GM23338 (cell line): ENCODE measurements around the gene CYB5R3. TPM values are rescaled to one million over a fixed set of nuclear protein-coding genes. Genes with fewer than 3 reads are reported as not detected.

ENCODE experiments used
- ATAC-seq: fragments of 200-7000 bp; cut with Tn5 transposase; 3 replicates; pipeline ENCODE4 v1.9.1; 2020
- DNase-seq: peaks from one replicate; pipeline ENCODE4 v3.0.0-alpha.2; 2015; ENCODE audit warnings: low spot score
- H2AFZ ChIP-seq: fragments of 200-600 bp; sonication (generic); 2 replicates; pipeline ENCODE4 v1.8.0; 2016; ENCODE audit warnings: antibody characterized with exemption, mild to moderate bottlenecking, moderate library complexity
- H3F3A ChIP-seq: fragments of 200-600 bp; sonication (generic); replicated peaks from 2 replicates; pipeline ENCODE4 v1.8.0; 2017; ENCODE audit warnings: antibody characterized with exemption, mixed run types, low read depth
- H3K27ac ChIP-seq: fragments of 200-600 bp; sonication (generic); 2 replicates; pipeline ENCODE4 v1.6.1; 2016; ENCODE audit warnings: low read depth
- H3K27me3 ChIP-seq: fragments of 200-600 bp; sonication (generic); 2 replicates; pipeline ENCODE4 v1.8.0; 2016; ENCODE audit warnings: mild to moderate bottlenecking, mixed run types, moderate library complexity; ENCODE audit not compliant: insufficient read depth
- H3K36me3 ChIP-seq: fragments of 200-600 bp; sonication (generic); 2 replicates; pipeline ENCODE4 v1.8.0; 2016; ENCODE audit warnings: mild to moderate bottlenecking; ENCODE audit not compliant: insufficient read depth
- H3K4me1 ChIP-seq: fragments of 200-600 bp; sonication (generic); 2 replicates; pipeline ENCODE4 v1.8.0; 2016; ENCODE audit warnings: mild to moderate bottlenecking, moderate library complexity; ENCODE audit not compliant: insufficient read depth
- H3K4me2 ChIP-seq: fragments of 200-600 bp; sonication (generic); 2 replicates; pipeline ENCODE4 v1.7.1; 2017; ENCODE audit warnings: mixed run types
- H3K4me3 ChIP-seq: fragments of 200-600 bp; sonication (generic); 2 replicates; pipeline ENCODE4 v1.6.1; 2016; ENCODE audit warnings: mixed run types
- H3K79me2 ChIP-seq: fragments of 200-600 bp; sonication (generic); replicated peaks from 2 replicates; pipeline ENCODE4 v1.8.0; 2017; ENCODE audit warnings: mild to moderate bottlenecking; ENCODE audit not compliant: insufficient read depth
- H3K9me2 ChIP-seq: fragments of 200-600 bp; sonication (generic); 2 replicates; pipeline ENCODE4 v1.8.0; 2017; ENCODE audit not compliant: insufficient read depth
- H4K20me1 ChIP-seq: fragments of 200-600 bp; sonication (generic); replicated peaks from 2 replicates; pipeline ENCODE4 v1.8.0; 2017; ENCODE audit warnings: mild to moderate bottlenecking; ENCODE audit not compliant: insufficient read depth
- H3K27ac Mint-ChIP-seq: 2 replicates; pipeline ENCODE4 v1.8.0; 2020; ENCODE audit warnings: inconsistent platforms, mild to moderate bottlenecking, moderate library complexity, mixed read lengths
- H3K27me3 Mint-ChIP-seq: 3 replicates; pipeline ENCODE4 v1.8.0; 2022; ENCODE audit warnings: low read depth, mild to moderate bottlenecking, moderate library complexity, mixed read lengths, inconsistent platforms; ENCODE audit not compliant: insufficient read depth, poor library complexity
- H3K36me3 Mint-ChIP-seq: 3 replicates; pipeline ENCODE4 v1.8.0; 2021; ENCODE audit warnings: low read depth, mild to moderate bottlenecking, inconsistent platforms, moderate library complexity, mixed read lengths
- H3K4me1 Mint-ChIP-seq: 3 replicates; pipeline ENCODE4 v1.8.0; 2020; ENCODE audit warnings: mild to moderate bottlenecking, inconsistent platforms, mixed read lengths
- H3K4me3 Mint-ChIP-seq: 3 replicates; pipeline ENCODE4 v1.8.0; 2021; ENCODE audit warnings: moderate library complexity, mild to moderate bottlenecking, inconsistent platforms, mixed read lengths
- H3K9me3 Mint-ChIP-seq: 3 replicates; pipeline ENCODE4 v1.8.0; 2020; ENCODE audit warnings: moderate library complexity, mild to moderate bottlenecking, inconsistent platforms, mixed read lengths
- CREB1 ChIP-seq: fragments of 250-450 bp; sonication (Bioruptor Pico); IDR thresholded peaks from 2 replicates; pipeline ENCODE4 v1.5.0; 2020; ENCODE audit warnings: low read depth, mild to moderate bottlenecking, moderate library complexity
- EZH2phosphoT487 ChIP-seq: fragments of 200-600 bp; sonication (generic); IDR thresholded peaks from one replicate; pipeline ENCODE4 v1.8.1; 2018; ENCODE audit warnings: antibody characterized with exemption; ENCODE audit not compliant: unreplicated experiment
- JUNB ChIP-seq: IDR thresholded peaks from one replicate; pipeline ENCODE4 v1.6.1; 2016; ENCODE audit warnings: antibody characterized with exemption; ENCODE audit not compliant: unreplicated experiment
- POLR2AphosphoS5 ChIP-seq: IDR thresholded peaks from 2 replicates; pipeline ENCODE4 v1.6.1; 2016; ENCODE audit warnings: antibody characterized with exemption, low read depth
- REST ChIP-seq: IDR thresholded peaks from one replicate; pipeline ENCODE4 v1.6.1; 2018; ENCODE audit warnings: antibody characterized with exemption; ENCODE audit not compliant: unreplicated experiment
- STAT1 ChIP-seq: IDR thresholded peaks from one replicate; pipeline ENCODE4 v1.6.1; 2016; ENCODE audit warnings: antibody characterized with exemption; ENCODE audit not compliant: unreplicated experiment
- ZNF331 ChIP-seq: fragments of 250-450 bp; sonication (Bioruptor Pico); IDR thresholded peaks from 2 replicates; pipeline ENCODE4 v1.5.0; 2020; ENCODE audit warnings: low read depth, mild to moderate bottlenecking, moderate library complexity
- ZNF462 ChIP-seq: fragments of 250-450 bp; sonication (Bioruptor Pico); IDR thresholded peaks from 2 replicates; pipeline ENCODE4 v1.5.0; 2020; ENCODE audit warnings: mild to moderate bottlenecking, moderate library complexity
- polyA plus RNA-seq: library from polyadenylated mRNA; unstranded; fragments of >200 nt; fragmentation: Nextera tagmentation; extraction: Ambion mirVana; gene quantifications from 2 replicates; pipeline ENCODE4 v1.2.1, GENCODE V29; 2016
- total RNA-seq: library from RNA; depleted of rRNA; stranded (reverse); fragments of >200 nt; shearing (Covaris generic); gene quantifications from 2 replicates; pipeline ENCODE4 v1.2.3, GENCODE V29; 2014

CYB5R3 gene
- total and polyA plus RNA-seq, 2 experiments from 2014 or later: 76.2 to 76.9 TPM

GRCh38 chr22:42585096-42585495, 64.1 kb downstream of the CYB5R3 start (continued):
- TF ChIP-seq ZNF462 (CRISPR knock-in tag) (no peak), ZNF331 (CRISPR knock-in tag) (no peak), POLR2AphosphoS5 (no peak), EZH2phosphoT487 (no peak), REST (no peak)

GRCh38 chr22:42584364-42584940, 64.7 kb downstream of the CYB5R3 start:
- Histone ChIP-seq H3F3A (peaks cover 21% of the 10 kb centered on the region; the same call in 1 of the 2 replicates), H2AFZ (no peak overlapping the region), H3K9me2 (no peaks in the 10 kb centered on the region), H3K36me3 (peaks cover 13% of the 10 kb centered on the region), H3K4me1 (peaks cover 3% of the 10 kb centered on the region; the same call in 1 of the 2 replicates), H3K27ac (no peak overlapping the region), H3K4me2 (no peak overlapping the region), H3K79me2 (peaks cover 9% of the 10 kb centered on the region), H3K4me3 (no peak overlapping the region), H4K20me1 (peaks cover 23% of the 10 kb centered on the region), H3K27me3 (no peaks in the 10 kb centered on the region)
- peaks cover 12% of the 10 kb centered on the region for H3K27me3 Mint-ChIP-seq
- H3K27ac Mint-ChIP-seq: peak overlapping the region; percentile 31; the same call in 1 of the 2 replicates
- ATAC-seq (no peak), DNase-seq (no peak)
- no peak overlapping the region for H3K4me3 Mint-ChIP-seq
- peaks cover 62% of the 10 kb centered on the region for H3K36me3 Mint-ChIP-seq
- H3K9me3 Mint-ChIP-seq: no peaks in the 10 kb centered on the region
- peaks cover 6% of the 10 kb centered on the region for H3K4me1 Mint-ChIP-seq
- no peak for TF ChIP-seq JUNB
- TF ChIP-seq CREB1 (CRISPR knock-in tag): no peak
- TF ChIP-seq ZNF331 (CRISPR knock-in tag): no peak
- no peak for TF ChIP-seq STAT1
